Measurements from ENCODE around the gene UGT1A6. TPM values are rescaled to one million over a fixed set of nuclear protein-coding genes. Genes with fewer than 3 reads are reported as not detected.

UGT1A6 gene
- total and polyA plus RNA-seq, 2 of the 4 experiments (the other 2 are of a cell fraction), result not detected

- no peak overlapping the region for H2BK5ac ChIP-seq (ENCODE audit: low read depth, low read length, poor library complexity, severe bottlenecking)
- no peak overlapping the region for H4K5ac ChIP-seq (ENCODE audit: low read depth, low read length)
- no peak overlapping the region for H3K23ac ChIP-seq (ENCODE audit: low read depth, low read length)
- ChIA-PET CTCF (no interaction called here), POLR2A (ENCODE audit: unreplicated experiment) (no interaction called here)
- no peak overlapping the region for H4K91ac ChIP-seq (ENCODE audit: insufficient read depth, low read depth, low read length)
- TF ChIP-seq CEBPB (IDR thresholded peaks at IDR 0.05; ENCODE audit: low read depth, low read length) (no peak), CHD1 (IDR thresholded peaks at IDR 0.05; ENCODE audit: low read depth, low read length) (no peak), FOS (IDR thresholded peaks at IDR 0.05; ENCODE audit: low read depth, low read length) (no peak), MAFK (IDR thresholded peaks at IDR 0.05; ENCODE audit: low read depth, low read length) (no peak), ELK1 (IDR thresholded peaks at IDR 0.05; ENCODE audit: borderline replicate concordance, low read depth, low read length) (no peak), NFE2L2 (IDR thresholded peaks at IDR 0.05; ENCODE audit: low read depth, low read length) (no peak), RCOR1 (IDR thresholded peaks at IDR 0.05; ENCODE audit: insufficient replicate concordance, low read length) (no peak), RAD21 (IDR thresholded peaks at IDR 0.05; ENCODE audit: low read length) (no peak), MAZ (IDR thresholded peaks at IDR 0.05; ENCODE audit: borderline replicate concordance, low read depth, low read length) (no peak), RFX5 (IDR thresholded peaks at IDR 0.05; ENCODE audit: low read depth, low read length) (no peak), USF2 (IDR thresholded peaks at IDR 0.05; ENCODE audit: low read depth, low read length) (no peak), CTCF (conservative IDR thresholded peaks at IDR 0.05; ENCODE audit: low read depth, low read length) (no peak), MXI1 (IDR thresholded peaks at IDR 0.05; ENCODE audit: borderline replicate concordance, low read depth, low read length) (no peak), SMC3 (IDR thresholded peaks at IDR 0.05; ENCODE audit: low read depth, low read length) (no peak)
- no peak overlapping the region for H4K8ac ChIP-seq (ENCODE audit: low read depth in 2 of 2, low read length in 2 of 2)
- no peak overlapping the region for H3K56ac ChIP-seq (ENCODE audit: extremely low read depth, insufficient read depth, low read length)
- no peak overlapping the region for H3K18ac ChIP-seq (ENCODE audit: low read depth, low read length)
- DNase-seq (no peak), ATAC-seq (ENCODE audit: low read depth) (no peak)
- H2BK20ac ChIP-seq (ENCODE audit: low read depth, low read length), result no peak overlapping the region
- H3K9ac ChIP-seq (ENCODE audit: low read depth, low read length), result no peak overlapping the region
- no peak overlapping the region for H3K14ac ChIP-seq (replicated peaks; ENCODE audit: low read depth, low read length)
- no peaks in the 10 kb centered on the region for H3K4me1 ChIP-seq (ENCODE audit: control insufficient read depth, insufficient read depth, low read length)
- intact Hi-C loops (cut with micrococcal nuclease), result no loop called here
- no peaks in the 10 kb centered on the region for H3K36me3 ChIP-seq (ENCODE audit: control insufficient read depth, insufficient read depth, low read length)
- H3K4me3 ChIP-seq (ENCODE audit: insufficient read depth, low read depth, low read length), result no peak overlapping the region
- WGBS, 2 experiments (ENCODE audit: extremely low coverage in 2 of 2, insufficient read length in 1 of 2), result 67% methylated on average over 10 of the region's 18 CpGs; no CpG with 5 or more reads in 1 of the 2 experiments
- H3K4me2 ChIP-seq (ENCODE audit: low read depth, low read length), result no peak overlapping the region
- no peak overlapping the region for H2AK9ac ChIP-seq (replicated peaks; ENCODE audit: low read depth, low read length, poor library complexity)
- H3K9me1 ChIP-seq (ENCODE audit: insufficient read depth, low read length), result no peaks in the 10 kb centered on the region
- H2BK120ac ChIP-seq (ENCODE audit: low read depth, low read length), result no peak overlapping the region
- H4K20me1 ChIP-seq (ENCODE audit: insufficient read depth, low read length), result no peaks in the 10 kb centered on the region
- no peaks in the 10 kb centered on the region for H3K79me1 ChIP-seq (ENCODE audit: low read depth in 1 of 2, low read length in 2 of 2)
- no peak overlapping the region for H2AK5ac ChIP-seq (ENCODE audit: low read depth, low read length)
- in situ Hi-C loops (cut with MboI; ENCODE audit: low sequenced_read_pairs), result no loop called here
- dilution Hi-C loops (cut with HindIII; ENCODE audit: low sequenced_read_pairs, unreplicated experiment), result no loop called here
- H3K9me3 ChIP-seq (ENCODE audit: control insufficient read depth, insufficient read depth, low read length), result no peaks in the 10 kb centered on the region
- peaks cover 8% of the 10 kb centered on the region for H3K27me3 ChIP-seq (ENCODE audit: control insufficient read depth, insufficient read depth, low read length)
- no peak overlapping the region for H2AFZ ChIP-seq (replicated peaks; ENCODE audit: low read length, poor library complexity)
- no peak overlapping the region for H2BK15ac ChIP-seq (ENCODE audit: low read depth, low read length)
- no TSS peak for BruUV-seq (replicated peaks)
- no peak overlapping the region for H3K27ac ChIP-seq (ENCODE audit: insufficient read depth, low read length)
- no peak overlapping the region for H3K4ac ChIP-seq (ENCODE audit: low read depth, low read length)
These were observed 98.6 kb downstream of the UGT1A6 start for GRCh38 chr2:233791151-233791882.

Data from IMR-90 (cell line).